HG03521 (cell line): ENCODE results near the gene CBX8.
A peak's percentile ranks its signal among the peaks of the same experiment; 100 is the strongest.

ENCODE experiments used
- ATAC-seq: cut with Tn5 transposase; IDR thresholded peaks from one replicate; pipeline ENCODE4 v1.9.1; 2021; ENCODE audit warnings: mild to moderate bottlenecking, moderate library complexity; ENCODE audit not compliant: unreplicated experiment

CBX8 gene

GRCh38 chr17:79796763-79797491 is at the start of gene CBX8:
CBX8 (minus strand) TSS chr17:79797077; CDS start chr17:79796998, 79 bp downstream.
- ATAC-seq, result peak; percentile 90

- no peak for ATAC-seq
Measured at GRCh38 chr17:79845601-79845949, 48.7 kb upstream of the CBX8 start.

GRCh38 chr17:79844869-79845600 is 48.2 kb upstream of the CBX8 start:
- no peak for ATAC-seq

GRCh38 chr17:79843816-79844800 is 47.2 kb upstream of the CBX8 start:
- ATAC-seq, result no peak

GRCh38 chr17:79843474-79843815 is 46.6 kb upstream of the CBX8 start:
- no peak for ATAC-seq

- no peak for ATAC-seq
Measured at GRCh38 chr17:79842656-79843473, 46.0 kb upstream of the CBX8 start.

- ATAC-seq, result no peak
Measured at GRCh38 chr17:79842136-79842655, 45.3 kb upstream of the CBX8 start.

GRCh38 chr17:79841369-79842135 is 44.7 kb upstream of the CBX8 start:
- no peak for ATAC-seq

GRCh38 chr17:79840989-79841286 is 44.1 kb upstream of the CBX8 start:
- ATAC-seq, result no peak

GRCh38 chr17:79840269-79840988 is 43.6 kb upstream of the CBX8 start:
- ATAC-seq, result no peak

GRCh38 chr17:79839356-79840268 is 42.7 kb upstream of the CBX8 start, which contains the start of gene CBX4:
CBX4 (minus strand) TSS chr17:79839440; CDS start chr17:79839251, 189 bp downstream.
- ATAC-seq, result peak; percentile 69

GRCh38 chr17:79838522-79839274 is 41.8 kb upstream of the CBX8 start:
- peak; percentile 16 for ATAC-seq

- no peak for ATAC-seq
Measured at GRCh38 chr17:79837888-79838521, 41.1 kb upstream of the CBX8 start.

- no peak for ATAC-seq
Measured at GRCh38 chr17:79836972-79837887, 40.4 kb upstream of the CBX8 start.

- no peak for ATAC-seq
Measured at GRCh38 chr17:79836510-79836971, 39.7 kb upstream of the CBX8 start.
